Hematopoietic multipotent progenitor cell treated with erythropoietin and hydrocortisone succinate and interleukin-3 and kit ligand, for 4 days (in vitro differentiated cells): ENCODE results near the gene GLS2.
A peak's percentile ranks its signal among the peaks of the same experiment; 100 is the strongest.
"Not testable (repeated sequence)": the region's sequence is repeated elsewhere in the genome, so short reads cannot be mapped to it uniquely, and the experiment has no call there.

Experiments
- DNase-seq: peaks from one replicate; pipeline ENCODE4 v3.0.0-alpha.2; 2015

GLS2 gene

GRCh38 chr12:56488041-56488955 is at the start of gene GLS2:
TSS of gene GLS2 (minus strand) at chr12:56488161. CDS start at chr12:56488118, 43 bp downstream.
- peak; percentile 79 for DNase-seq

GRCh38 chr12:56537546-56537945 is 49.6 kb upstream of the GLS2 start:
- DNase-seq: no peak

- DNase-seq: no peak
Observed at GRCh38 chr12:56530390-56531055, 42.6 kb upstream of the GLS2 start.

GRCh38 chr12:56529656-56530055 is 41.7 kb upstream of the GLS2 start:
- no peak for DNase-seq

GRCh38 chr12:56528846-56529245 is 40.9 kb upstream of the GLS2 start:
- DNase-seq: no peak

GRCh38 chr12:56522411-56523193 is 34.6 kb upstream of the GLS2 start:
- peak; percentile 81 for DNase-seq

- peak; percentile 80 for DNase-seq
Observed at GRCh38 chr12:56521590-56522371, 33.8 kb upstream of the GLS2 start, which contains the start of gene RBMS2. TSS of gene RBMS2 (plus strand) at chr12:56521820. CDS start at chr12:56522024, 204 bp downstream.

GRCh38 chr12:56521209-56521589 is 33.2 kb upstream of the GLS2 start:
- DNase-seq: peak; percentile 29

- DNase-seq: no peak
Observed at GRCh38 chr12:56520506-56520905, 32.5 kb upstream of the GLS2 start.

GRCh38 chr12:56520048-56520447 is 32.1 kb upstream of the GLS2 start:
- DNase-seq: no peak

- no peak for DNase-seq
Observed at GRCh38 chr12:56518570-56518969, 30.6 kb upstream of the GLS2 start.

GRCh38 chr12:56517854-56518253 is 29.9 kb upstream of the GLS2 start:
- DNase-seq: no peak

- not testable (repeated sequence) for DNase-seq
Observed at GRCh38 chr12:56514014-56514318, 26.0 kb upstream of the GLS2 start.

- DNase-seq: no peak
Observed at GRCh38 chr12:56510786-56511185, 22.8 kb upstream of the GLS2 start.

- DNase-seq: not testable (repeated sequence)
Observed at GRCh38 chr12:56499879-56500278, 11.9 kb upstream of the GLS2 start.

GRCh38 chr12:56499452-56499851 is 11.5 kb upstream of the GLS2 start:
- DNase-seq: not testable (repeated sequence)

GRCh38 chr12:56498126-56498902 is 10.4 kb upstream of the GLS2 start:
- DNase-seq: not testable (repeated sequence)

GRCh38 chr12:56496704-56497103 is 8.7 kb upstream of the GLS2 start:
- DNase-seq: peak; percentile 55

- not testable (repeated sequence) for DNase-seq
Observed at GRCh38 chr12:56494481-56494880, 6.5 kb upstream of the GLS2 start.

GRCh38 chr12:56494106-56494415 is 6.1 kb upstream of the GLS2 start:
- DNase-seq: not testable (repeated sequence)

GRCh38 chr12:56493409-56494105 is 5.6 kb upstream of the GLS2 start:
- DNase-seq: not testable (repeated sequence)
